GM12891 (cell line): ENCODE measurements around the gene SLC22A5.

Experiments
- PAX5 ChIP-seq: IDR thresholded peaks from 2 replicates; pipeline ENCODE4 v1.6.1; 2011; ENCODE audit warnings: low read length, moderate library complexity, mild to moderate bottlenecking; ENCODE audit not compliant: insufficient read depth, severe bottlenecking
- POLR2A ChIP-seq: IDR thresholded peaks from 2 replicates; pipeline ENCODE4 v1.6.1; 2011; ENCODE audit warnings: low read depth, low read length, control low read depth
- POLR2AphosphoS5 ChIP-seq: IDR thresholded peaks from 2 replicates; pipeline ENCODE4 v1.6.1; 2011; ENCODE audit warnings: low read depth, low read length, control low read depth
- POU2F2 ChIP-seq: IDR thresholded peaks from 2 replicates; pipeline ENCODE4 v1.6.1; 2011; ENCODE audit warnings: low read depth, mild to moderate bottlenecking, control low read depth, low read length, moderate library complexity

- TF ChIP-seq POU2F2 (no peak), POLR2A (no peak), POLR2AphosphoS5 (no peak), PAX5 (no peak)
Observed at GRCh38 chr5:132419502-132420468, 50.3 kb downstream of the SLC22A5 start.
